BLaER1 (cell line): ENCODE results near the gene TAC4.

Experiments used
- H3K27ac ChIP-seq: shearing (Covaris generic); formaldehyde crosslinking; 2 replicates; pipeline ENCODE4 v1.8.1; 2022
- H3K27me3 ChIP-seq: shearing (Covaris generic); formaldehyde crosslinking; 2 replicates; pipeline ENCODE4 v1.8.1; 2022
- H3K36me3 ChIP-seq: shearing (Covaris generic); formaldehyde crosslinking; 2 replicates; pipeline ENCODE4 v1.8.1; 2022
- H3K4me1 ChIP-seq: shearing (Covaris generic); formaldehyde crosslinking; 2 replicates; pipeline ENCODE4 v1.8.1; 2022
- H3K4me2 ChIP-seq: shearing (Covaris generic); formaldehyde crosslinking; 2 replicates; pipeline ENCODE4 v1.8.1; 2022
- H3K4me3 ChIP-seq: shearing (Covaris generic); formaldehyde crosslinking; 2 replicates; pipeline ENCODE4 v1.8.1; 2022
- H3K9ac ChIP-seq: shearing (Covaris generic); formaldehyde crosslinking; 2 replicates; pipeline ENCODE4 v1.8.1; 2022
- H3K9me3 ChIP-seq: shearing (Covaris generic); formaldehyde crosslinking; 2 replicates; pipeline ENCODE4 v1.8.1; 2022
- H4K20me1 ChIP-seq: shearing (Covaris generic); formaldehyde crosslinking; 2 replicates; pipeline ENCODE4 v1.8.1; 2022
- Cebpa-rat ChIP-seq: shearing (Covaris generic); IDR thresholded peaks from 2 replicates; pipeline ENCODE4 v1.8.1; 2022

The TAC4 gene, protein sequence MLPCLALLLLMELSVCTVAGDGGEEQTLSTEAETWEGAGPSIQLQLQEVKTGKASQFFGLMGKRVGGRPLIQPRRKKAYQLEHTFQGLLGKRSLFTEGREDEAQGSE

DNA sequence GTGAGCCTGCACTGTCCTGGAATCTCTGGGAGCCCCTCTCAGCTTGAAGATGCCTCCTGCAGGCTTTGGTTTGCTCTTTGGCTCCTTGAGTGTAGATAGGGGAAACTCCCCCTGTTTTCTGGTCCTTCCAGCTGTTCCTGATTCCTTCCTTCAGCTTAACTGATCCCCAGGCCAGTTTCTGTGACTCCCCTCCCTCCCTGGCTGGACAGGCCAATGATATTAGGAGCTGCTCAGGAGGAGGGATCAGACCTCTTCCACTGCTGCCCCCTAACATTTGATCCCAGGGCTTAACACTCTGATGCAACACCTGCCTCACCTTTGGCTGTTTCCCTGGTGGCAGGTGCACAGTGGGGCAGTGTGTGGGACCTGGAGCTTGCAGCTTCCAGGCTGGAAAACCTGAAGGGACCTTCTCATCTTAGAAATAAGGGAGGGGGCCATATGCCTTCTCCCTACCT is at the start of gene TAC4:
Gene TAC4, minus strand, starts transcription at position 51 of the 455 bp plus-strand sequence. CDS start 52 bp downstream, outside the sequence.
- TF ChIP-seq Cebpa-rat: no peak
- no peak within 1 kb of the TSS; the same call in 1 of the 2 replicates for H3K27ac ChIP-seq
- H3K4me3 ChIP-seq: no peak within 1 kb of the TSS
- H4K20me1 ChIP-seq: no peaks in the 10 kb centered on the region
- H3K27me3 ChIP-seq: no peaks in the 10 kb centered on the region
- H3K4me2 ChIP-seq: no peak within 1 kb of the TSS; the same call in 1 of the 2 replicates
- no peak within 1 kb of the TSS; the same call in 1 of the 2 replicates for H3K9ac ChIP-seq
- H3K36me3 ChIP-seq: peaks cover 23% of the 10 kb centered on the region
- H3K4me1 ChIP-seq: peaks cover 85% of the 10 kb centered on the region
- no peaks in the 10 kb centered on the region for H3K9me3 ChIP-seq

- H3K4me3 ChIP-seq: no peak overlapping the region
- H3K4me2 ChIP-seq: no peak overlapping the region
- peaks cover 16% of the 10 kb centered on the region for H3K27me3 ChIP-seq
- no peaks in the 10 kb centered on the region for H3K9me3 ChIP-seq
- H3K27ac ChIP-seq: no peak overlapping the region
- no peak for TF ChIP-seq Cebpa-rat
- H3K36me3 ChIP-seq: no peaks in the 10 kb centered on the region
- H3K4me1 ChIP-seq: peaks cover 10% of the 10 kb centered on the region
- H3K9ac ChIP-seq: no peak overlapping the region
- no peaks in the 10 kb centered on the region; the same call in 1 of the 2 replicates for H4K20me1 ChIP-seq
Measured at GRCh38 chr17:49896860-49897259, 49.0 kb upstream of the TAC4 start.

DNA sequence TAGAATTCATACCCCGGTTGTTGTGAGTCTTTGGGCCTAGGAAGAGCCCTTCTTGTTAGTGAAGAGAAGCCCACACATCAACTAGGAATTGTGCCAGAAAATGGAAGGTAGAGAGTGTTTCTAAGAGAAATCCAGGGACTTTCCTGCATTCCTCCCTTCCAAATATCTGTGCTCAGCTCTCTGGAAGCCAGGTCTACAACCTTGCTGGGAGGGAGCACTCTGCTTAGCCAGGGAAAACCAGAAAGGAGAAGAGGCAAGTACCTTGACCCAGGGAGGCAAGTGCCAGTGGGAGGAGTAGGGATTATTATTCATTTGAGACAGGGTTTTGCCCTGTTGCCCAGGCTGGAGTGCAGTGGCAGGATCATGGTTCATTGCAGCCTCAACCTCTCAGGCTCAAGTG is 48.4 kb upstream of the TAC4 start:
- Histone ChIP-seq H3K9me3 (no peaks in the 10 kb centered on the region), H3K4me1 (peaks cover 3% of the 10 kb centered on the region), H3K9ac (no peak overlapping the region), H3K4me2 (no peak overlapping the region), H4K20me1 (no peaks in the 10 kb centered on the region; the same call in 1 of the 2 replicates), H3K27ac (no peak overlapping the region), H3K27me3 (peaks cover 9% of the 10 kb centered on the region), H3K36me3 (no peaks in the 10 kb centered on the region), H3K4me3 (no peak overlapping the region)
- TF ChIP-seq Cebpa-rat: no peak

GRCh38 chr17:49895812-49896211 is 47.9 kb upstream of the TAC4 start:
- Histone ChIP-seq H3K4me1 (no peaks in the 10 kb centered on the region), H3K27ac (no peak overlapping the region), H3K9ac (no peak overlapping the region), H3K4me3 (no peak overlapping the region), H4K20me1 (no peaks in the 10 kb centered on the region; the same call in 1 of the 2 replicates), H3K27me3 (peaks cover 5% of the 10 kb centered on the region; the same call in 1 of the 2 replicates), H3K4me2 (no peak overlapping the region), H3K36me3 (no peaks in the 10 kb centered on the region), H3K9me3 (no peaks in the 10 kb centered on the region)
- TF ChIP-seq Cebpa-rat: no peak

DNA sequence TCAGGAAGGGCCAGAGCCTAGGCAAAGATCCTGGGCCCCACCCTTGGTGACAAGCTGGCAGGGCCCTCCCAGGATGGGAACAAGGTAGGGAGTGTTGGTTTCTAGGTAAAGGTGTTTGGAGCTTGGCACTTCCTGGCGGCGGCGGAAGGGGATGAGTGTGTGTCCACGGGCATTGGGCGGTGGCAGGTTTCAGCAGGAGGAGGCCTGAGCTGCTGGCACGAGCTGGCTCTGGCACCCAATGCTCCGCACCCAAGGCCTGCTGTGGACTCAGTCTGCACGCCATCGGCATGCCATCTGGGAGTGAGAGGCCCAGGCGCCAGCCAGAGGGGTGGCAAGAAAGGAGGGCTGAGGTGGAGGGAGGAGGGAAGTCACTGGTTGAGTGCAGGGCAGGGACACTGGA is 46.9 kb upstream of the TAC4 start:
- Histone ChIP-seq H3K9ac (no peak overlapping the region), H4K20me1 (no peaks in the 10 kb centered on the region; the same call in 1 of the 2 replicates), H3K4me1 (no peaks in the 10 kb centered on the region), H3K4me2 (no peak overlapping the region), H3K9me3 (no peaks in the 10 kb centered on the region), H3K27me3 (no peaks in the 10 kb centered on the region), H3K4me3 (no peak overlapping the region), H3K36me3 (no peaks in the 10 kb centered on the region), H3K27ac (no peak overlapping the region)
- TF ChIP-seq Cebpa-rat: no peak

DNA sequence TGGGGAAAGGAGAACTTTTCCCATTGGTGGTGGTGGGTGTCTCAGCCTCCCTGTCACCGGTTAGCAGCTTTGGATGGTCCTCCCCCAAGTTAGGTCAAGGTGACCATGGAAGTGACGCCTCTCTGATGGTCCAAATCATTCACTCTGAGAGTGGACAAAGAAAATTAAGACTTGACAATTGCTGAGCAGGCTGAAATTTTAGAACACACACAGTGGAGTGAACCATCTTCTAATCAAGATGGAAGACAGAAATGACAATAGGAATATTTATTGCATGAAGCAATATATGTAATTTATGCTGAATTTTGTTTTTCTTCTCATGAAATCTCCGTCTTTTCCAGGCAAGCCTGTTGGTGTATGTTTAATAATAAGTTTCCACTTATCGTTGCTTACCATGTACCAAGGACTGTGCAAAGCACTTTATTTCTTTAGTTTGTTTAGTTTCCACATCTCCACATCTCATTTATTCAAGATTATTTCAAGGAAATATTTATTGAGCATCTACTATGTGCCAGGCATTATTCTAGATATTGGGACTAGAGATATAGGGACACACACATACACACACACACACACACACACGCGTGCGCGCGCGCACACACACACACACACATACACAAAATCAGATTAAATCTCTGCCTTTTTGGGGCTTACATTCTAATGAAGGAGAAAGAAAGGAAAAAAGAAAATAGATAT is 44.0 kb upstream of the TAC4 start:
- no peak for TF ChIP-seq Cebpa-rat
- Histone ChIP-seq H4K20me1 (no peaks in the 10 kb centered on the region), H3K9me3 (no peaks in the 10 kb centered on the region), H3K4me3 (no peak overlapping the region), H3K9ac (no peak overlapping the region), H3K27ac (no peak overlapping the region), H3K4me1 (no peaks in the 10 kb centered on the region), H3K4me2 (no peak overlapping the region), H3K27me3 (0 out of 2 replicates have a peak, but pooled peaks cover 6% of the 10 kb centered on the region), H3K36me3 (no peaks in the 10 kb centered on the region)

DNA sequence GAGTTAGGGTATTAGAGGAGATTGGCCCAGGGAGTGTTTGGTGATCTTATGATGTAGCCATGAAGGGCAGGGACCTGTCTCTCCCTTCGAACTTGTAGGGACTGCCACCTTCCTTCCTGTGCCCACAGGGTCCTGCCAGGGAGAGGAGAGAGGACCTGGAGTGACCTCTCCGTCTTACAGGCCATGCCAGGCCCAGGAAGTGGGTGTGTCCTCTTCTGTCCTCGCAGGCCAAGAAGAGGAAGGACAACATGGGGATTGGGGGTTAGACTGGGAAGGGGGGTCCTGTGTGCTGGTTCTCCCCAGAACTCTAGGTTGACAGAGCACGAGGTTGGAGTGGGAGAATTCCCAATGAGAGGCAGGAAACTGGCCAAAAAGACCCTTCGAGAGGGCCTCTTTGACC is 43.4 kb upstream of the TAC4 start:
- H3K9ac ChIP-seq: no peak overlapping the region
- H3K27me3 ChIP-seq: 0 out of 2 replicates have a peak, but pooled peaks cover 6% of the 10 kb centered on the region
- H4K20me1 ChIP-seq: no peaks in the 10 kb centered on the region
- H3K9me3 ChIP-seq: no peaks in the 10 kb centered on the region
- no peaks in the 10 kb centered on the region for H3K4me1 ChIP-seq
- no peaks in the 10 kb centered on the region for H3K36me3 ChIP-seq
- no peak for TF ChIP-seq Cebpa-rat
- H3K27ac ChIP-seq: no peak overlapping the region
- H3K4me3 ChIP-seq: no peak overlapping the region
- H3K4me2 ChIP-seq: no peak overlapping the region

DNA sequence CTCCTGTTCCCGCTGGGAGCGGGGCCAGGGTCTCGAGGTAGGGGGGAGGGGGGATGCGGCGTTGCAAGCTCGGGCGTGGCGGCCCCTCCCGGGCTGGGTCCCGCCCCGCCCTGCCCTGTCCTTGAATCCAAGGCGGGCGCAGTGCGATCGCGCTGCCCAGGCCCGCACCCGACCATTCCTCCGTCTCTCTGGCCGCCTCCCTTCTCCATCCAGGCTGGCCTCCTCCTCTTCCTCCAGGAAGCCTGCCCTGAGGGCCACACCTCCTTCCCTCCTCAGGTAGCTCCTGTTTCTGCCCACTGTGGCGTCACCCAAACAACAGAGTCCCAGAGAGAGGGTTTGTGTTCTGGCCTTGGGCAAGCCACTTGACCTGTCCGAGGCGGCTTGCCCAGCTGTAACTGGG is 43.0 kb upstream of the TAC4 start:
- Histone ChIP-seq H3K27ac (no peak overlapping the region), H3K4me1 (no peaks in the 10 kb centered on the region), H3K9me3 (no peaks in the 10 kb centered on the region), H3K4me2 (no peak overlapping the region), H3K9ac (no peak overlapping the region), H3K4me3 (no peak overlapping the region), H3K27me3 (0 out of 2 replicates have a peak, but pooled peaks cover 6% of the 10 kb centered on the region), H3K36me3 (no peaks in the 10 kb centered on the region), H4K20me1 (no peaks in the 10 kb centered on the region)
- TF ChIP-seq Cebpa-rat: no peak

- 0 out of 2 replicates have a peak, but pooled peaks cover 6% of the 10 kb centered on the region for H3K27me3 ChIP-seq
- H3K9ac ChIP-seq: no peak overlapping the region
- TF ChIP-seq Cebpa-rat: no peak
- H3K27ac ChIP-seq: no peak overlapping the region
- H4K20me1 ChIP-seq: no peaks in the 10 kb centered on the region
- no peak overlapping the region for H3K4me2 ChIP-seq
- H3K36me3 ChIP-seq: no peaks in the 10 kb centered on the region
- H3K4me3 ChIP-seq: no peak overlapping the region
- no peaks in the 10 kb centered on the region for H3K9me3 ChIP-seq
- no peaks in the 10 kb centered on the region for H3K4me1 ChIP-seq
Measured at GRCh38 chr17:49890077-49890821, 42.4 kb upstream of the TAC4 start.

DNA sequence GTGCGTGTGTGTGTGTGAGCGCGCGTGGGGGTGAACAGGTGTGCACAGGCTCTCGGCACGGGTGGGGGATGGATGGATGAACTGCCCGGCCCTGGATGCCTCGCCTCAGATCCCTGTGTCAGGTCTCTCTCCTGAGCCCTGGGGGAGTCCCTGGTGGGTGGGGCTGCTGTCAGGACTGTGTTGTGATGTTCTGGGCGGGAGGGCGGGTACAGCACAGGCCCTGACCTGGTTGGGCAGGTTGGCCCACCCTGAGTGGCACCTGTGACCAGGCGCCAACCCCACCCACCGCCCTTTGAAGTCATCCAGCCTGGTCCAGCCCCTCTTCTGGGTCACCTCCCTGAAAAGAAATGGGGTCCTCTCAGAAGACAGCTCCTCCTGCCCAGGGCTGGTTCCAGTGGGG is 41.6 kb upstream of the TAC4 start:
- Histone ChIP-seq H3K27ac (no peak overlapping the region), H3K4me3 (no peak overlapping the region), H3K4me2 (no peak overlapping the region), H4K20me1 (no peaks in the 10 kb centered on the region), H3K9me3 (no peaks in the 10 kb centered on the region), H3K27me3 (0 out of 2 replicates have a peak, but pooled peaks cover 7% of the 10 kb centered on the region), H3K9ac (no peak overlapping the region), H3K36me3 (no peaks in the 10 kb centered on the region), H3K4me1 (0 out of 2 replicates have a peak, but pooled peaks cover 2% of the 10 kb centered on the region)
- no peak for TF ChIP-seq Cebpa-rat
